ENCODE measurements around the gene SGO1.
"Not testable (repeated sequence)": the region's sequence is repeated elsewhere in the genome, so short reads cannot be mapped to it uniquely, and the experiment has no call there.

The SGO1 gene
- 1.5 reads per million for total RNA-seq

DNA sequence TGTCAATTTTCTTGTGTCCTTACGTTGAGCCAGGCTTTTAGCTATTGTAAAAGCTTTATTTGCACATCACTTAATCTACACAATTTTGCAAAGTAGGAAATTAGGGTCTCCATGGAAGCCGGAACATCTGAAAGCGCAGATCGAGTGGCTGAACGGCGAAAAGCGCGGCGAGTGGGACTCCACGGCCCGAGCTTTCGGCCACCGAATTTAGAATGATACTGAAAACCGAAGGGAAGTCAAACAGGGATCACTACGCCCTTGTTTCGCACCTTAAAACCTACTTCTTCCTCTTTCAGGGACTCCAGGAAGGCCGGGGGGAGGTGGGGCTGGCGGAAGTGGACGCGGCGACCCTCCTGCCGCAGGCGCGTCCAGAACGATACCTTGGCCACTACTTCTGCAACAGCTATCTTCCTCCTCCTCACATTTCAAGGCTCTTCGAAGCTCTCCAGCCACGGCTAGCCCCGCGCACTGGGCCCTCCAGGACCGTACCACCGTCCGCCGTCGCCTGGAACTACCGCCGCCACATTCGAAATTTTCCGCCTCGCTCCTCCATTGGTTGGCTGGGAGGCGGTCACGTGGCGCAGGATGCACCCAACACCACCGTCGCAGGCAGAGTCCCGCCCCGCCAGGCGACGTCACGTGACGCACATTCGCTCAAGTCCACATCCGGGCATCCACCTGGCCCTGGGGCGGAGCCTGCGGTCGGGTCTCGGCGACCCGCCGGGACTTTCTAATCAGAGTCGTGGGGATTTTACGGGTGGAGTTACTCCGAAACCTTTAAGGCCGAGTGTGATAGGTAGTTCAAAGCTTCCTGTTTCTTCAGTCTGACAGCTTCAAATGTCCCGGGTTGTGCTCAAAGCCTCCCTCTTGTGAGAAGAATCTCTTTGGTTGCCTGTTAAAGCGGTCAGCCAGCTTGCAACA is at the start of gene SGO1:
Gene SGO1, minus strand, starts transcription at position 528 of the 921 bp plus-strand sequence. CDS start 2,179 bp downstream, outside the sequence.
- DNase-seq = peak; percentile 100

DNA sequence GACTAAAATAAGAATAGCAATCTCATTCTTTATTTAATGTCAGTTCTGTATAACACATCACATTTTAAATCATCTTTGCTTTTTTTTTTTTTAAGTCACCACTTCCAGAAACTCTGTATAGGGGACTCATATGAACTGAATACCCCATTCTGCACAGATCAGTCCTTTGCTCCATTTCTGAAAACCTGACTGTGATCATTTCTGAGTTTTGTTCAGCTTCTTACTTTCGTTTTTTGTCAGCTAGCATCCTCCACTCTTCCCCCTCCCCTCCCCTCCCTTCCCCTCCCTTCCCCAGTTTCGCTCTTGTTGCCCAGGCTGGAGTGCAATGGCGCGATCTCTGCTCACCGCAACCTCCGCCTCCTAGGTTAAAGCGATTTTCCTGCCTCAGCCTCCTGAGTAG is 49.8 kb upstream of the SGO1 start:
- no peak for DNase-seq

DNA sequence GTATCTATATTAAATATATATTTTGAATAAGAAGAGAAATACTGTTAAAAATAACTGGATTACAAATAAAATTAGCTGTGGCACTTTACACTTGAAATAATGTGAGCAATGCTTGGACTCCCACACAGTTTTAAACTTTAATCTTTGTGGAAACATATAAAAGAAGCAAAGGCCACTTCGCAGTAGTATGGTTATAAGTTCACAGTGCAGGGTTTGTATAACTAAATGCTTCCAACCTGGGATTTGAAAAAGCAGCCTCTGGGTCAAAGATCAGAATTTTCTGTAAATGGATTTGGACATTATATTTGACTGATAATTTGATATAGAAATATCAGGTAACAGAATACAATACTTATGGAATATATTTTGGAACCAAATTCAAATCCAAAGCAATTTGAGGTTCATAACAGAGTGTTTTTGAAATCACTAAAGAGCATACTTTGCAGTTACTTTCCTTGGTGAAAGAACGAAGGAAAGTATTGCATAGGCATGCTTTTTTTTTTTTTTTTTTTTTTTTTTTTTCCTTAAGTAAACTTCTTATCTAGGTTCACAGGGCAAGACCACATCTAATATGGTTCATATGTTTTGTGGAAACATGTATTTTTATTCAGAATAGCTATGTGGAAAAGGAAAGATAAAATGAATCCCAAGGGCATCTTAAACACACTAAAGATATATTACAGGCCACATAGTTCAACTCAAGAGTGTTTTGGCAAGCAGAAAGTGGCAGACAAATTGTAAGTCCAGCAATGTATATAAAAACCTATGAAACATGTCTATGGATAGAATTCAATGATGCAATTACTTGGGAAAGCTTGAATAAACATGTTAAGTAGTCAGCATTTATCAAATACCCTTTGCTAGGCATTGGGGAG is 47.1 kb upstream of the SGO1 start:
- no peak for DNase-seq

DNA sequence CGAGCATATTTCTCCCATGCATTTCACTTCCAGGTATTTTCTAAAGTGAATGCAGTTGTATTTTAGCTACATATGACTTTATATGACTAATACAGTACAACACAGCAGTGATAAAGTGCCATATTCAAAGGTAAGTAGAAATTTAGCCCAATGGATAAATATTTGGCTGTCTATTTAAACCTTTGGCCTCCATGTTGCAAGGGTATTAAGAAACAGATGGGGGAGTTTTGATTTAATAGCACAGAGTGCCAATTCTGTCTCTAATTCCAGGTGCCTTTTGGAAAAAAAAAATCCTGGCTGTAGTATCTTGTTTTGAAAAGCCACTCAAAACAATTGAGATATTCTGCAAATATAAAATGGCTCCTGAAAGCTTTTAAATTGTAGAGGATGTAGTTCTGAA is 44.9 kb upstream of the SGO1 start:
- DNase-seq = no peak

DNA sequence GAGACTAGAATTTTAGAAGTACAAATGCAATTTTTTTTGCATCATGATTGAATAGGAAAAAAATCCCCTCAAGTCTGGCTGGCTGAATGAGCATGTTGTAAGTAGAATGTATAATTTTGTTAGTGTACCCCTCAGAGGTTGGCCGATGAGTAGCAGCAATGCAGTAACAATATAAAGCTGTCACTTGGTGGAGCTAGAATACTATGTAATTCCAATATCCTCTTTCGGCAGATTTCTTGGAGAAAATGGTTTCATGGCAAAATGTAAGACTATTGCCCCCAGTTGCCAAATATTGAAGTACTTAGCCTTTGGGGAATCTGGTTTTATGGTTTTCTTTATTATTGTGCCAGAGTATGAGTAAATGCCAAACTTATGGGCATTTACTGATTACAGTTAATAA is 39.8 kb upstream of the SGO1 start:
- no peak for DNase-seq

DNA sequence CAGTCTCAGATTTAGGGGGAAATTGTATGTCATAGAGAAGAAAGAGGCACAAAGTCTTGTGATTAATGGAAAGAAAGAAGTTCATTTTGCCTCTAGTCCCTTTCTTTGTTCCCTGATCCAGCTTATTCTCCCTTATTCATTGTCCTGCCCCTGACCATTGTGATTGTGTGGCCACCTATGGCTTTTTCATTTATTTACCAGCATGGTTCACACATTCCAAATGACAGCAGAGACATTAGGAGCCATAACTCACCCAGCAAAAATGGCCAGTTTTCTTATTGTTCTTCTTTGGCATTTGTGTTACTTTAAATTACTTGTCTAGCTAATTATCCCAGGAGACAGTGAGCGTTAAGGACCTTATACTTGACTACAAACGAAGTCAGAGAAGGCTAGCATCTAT is 36.3 kb upstream of the SGO1 start:
- no peak for DNase-seq

DNA sequence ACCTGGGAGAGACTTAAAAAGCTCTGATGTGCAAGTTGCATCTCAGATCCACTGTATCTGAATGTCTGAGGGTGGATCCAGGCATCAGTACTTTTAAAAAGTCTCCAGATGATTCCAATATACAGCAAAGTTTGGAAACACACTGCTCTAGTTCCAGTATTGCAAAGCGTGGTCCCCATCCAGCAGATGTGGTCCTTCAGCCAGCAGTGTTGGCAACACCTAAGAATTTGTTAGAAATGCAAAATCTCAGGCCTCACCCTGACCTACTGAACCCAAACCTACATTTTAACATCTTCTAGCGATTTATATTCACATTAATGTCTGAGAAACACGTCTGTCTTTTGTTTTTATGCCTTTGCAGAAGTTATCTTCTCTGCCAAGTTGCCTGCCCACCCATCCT is 32.2 kb upstream of the SGO1 start:
- DNase-seq = no peak

DNA sequence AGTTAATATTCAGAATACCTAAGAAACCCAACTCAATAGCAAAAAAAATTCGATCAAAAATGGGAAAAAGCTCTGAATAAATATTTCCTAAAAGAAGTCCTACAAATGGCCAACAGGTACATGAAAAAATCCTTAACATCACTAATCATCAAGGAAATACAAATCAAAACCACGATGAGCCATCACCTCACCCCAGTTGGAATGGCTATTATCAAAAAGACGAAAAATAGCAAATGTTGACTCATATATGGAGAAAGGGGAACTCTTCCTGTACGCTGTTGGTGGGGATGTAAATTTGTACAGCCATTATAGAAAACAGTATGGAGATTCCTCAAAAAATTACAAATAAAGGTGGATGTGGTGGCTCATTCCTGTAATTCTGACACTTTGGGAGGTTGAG is 29.6 kb upstream of the SGO1 start:
- DNase-seq = no peak

DNA sequence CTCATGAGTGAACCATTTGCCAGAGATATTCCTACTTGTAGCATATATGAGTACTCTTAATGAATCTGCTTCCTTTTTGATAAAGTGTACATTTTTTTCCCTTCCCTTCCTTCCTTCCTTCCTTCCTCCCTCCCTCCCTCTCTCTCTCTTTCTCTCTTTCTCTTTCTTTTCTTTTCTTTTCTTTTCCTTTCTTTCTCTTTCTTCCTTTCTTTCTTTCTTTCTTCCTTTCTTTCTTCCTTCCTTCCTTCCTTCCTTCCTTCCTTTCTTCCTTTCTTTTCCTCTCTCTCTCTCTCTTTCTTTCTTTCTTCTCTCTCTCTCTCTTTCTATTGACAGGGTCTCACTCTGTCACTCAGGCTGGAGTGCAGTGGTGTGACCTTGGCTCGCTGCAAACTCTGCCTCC is 27.5 kb upstream of the SGO1 start:
- DNase-seq = not testable (repeated sequence)

DNA sequence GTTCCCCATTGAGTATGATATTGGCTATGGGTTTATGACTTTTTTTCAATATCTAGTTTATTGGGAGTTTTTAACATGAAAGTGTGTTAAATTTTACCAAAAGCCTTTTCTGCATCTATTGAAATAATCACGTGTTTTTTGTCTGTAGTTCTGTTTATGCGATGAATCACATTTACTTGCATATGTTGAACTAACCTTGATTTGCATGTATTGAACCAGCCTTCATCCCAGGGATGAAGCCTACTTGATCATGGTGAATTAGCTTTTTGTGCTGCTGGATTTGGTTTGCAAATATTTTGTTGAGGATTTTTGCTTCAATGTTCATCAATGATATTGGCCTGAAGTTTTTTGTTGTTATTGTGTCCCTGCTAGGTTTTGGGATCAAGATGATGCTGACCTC is 21.9 kb upstream of the SGO1 start:
- DNase-seq = not testable (repeated sequence)

DNA sequence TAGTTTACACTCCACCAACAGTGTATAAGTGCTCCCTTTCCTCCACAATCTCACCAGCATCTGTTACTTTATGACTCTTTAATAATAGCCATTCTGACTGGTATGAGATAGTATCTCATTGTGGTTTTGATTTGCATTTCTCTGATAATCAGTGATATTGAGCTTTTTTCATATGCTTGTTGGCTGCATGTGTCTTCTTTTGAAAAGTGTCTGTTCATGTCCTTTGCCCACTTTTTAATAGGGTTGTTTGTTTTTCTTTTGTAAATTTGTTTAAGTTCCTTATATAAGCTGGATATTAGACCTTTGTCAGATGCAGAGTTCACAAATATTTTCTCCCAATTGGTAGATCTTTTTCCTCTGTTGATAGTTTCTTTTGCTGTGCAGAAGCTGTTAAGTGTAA is 19.9 kb upstream of the SGO1 start:
- DNase-seq = not testable (repeated sequence)

DNA sequence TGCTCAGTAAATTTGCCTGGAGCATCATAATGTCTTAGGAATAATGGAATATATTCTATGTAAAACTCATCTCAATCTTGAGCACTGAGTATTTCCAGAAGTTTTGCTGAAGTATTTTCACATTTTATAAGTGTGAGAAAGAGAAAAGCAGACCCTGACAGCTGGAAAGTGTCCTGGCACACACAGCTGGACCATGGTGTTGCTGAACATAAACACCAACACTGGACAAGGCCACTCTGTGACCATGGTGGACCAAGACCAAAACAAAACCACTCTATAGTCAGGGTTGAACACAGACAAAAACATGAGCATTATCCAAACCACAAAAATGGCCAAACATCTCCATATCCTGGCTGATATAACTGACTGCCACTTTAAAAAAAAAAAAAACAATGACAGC is 15.1 kb upstream of the SGO1 start:
- no peak for DNase-seq

DNA sequence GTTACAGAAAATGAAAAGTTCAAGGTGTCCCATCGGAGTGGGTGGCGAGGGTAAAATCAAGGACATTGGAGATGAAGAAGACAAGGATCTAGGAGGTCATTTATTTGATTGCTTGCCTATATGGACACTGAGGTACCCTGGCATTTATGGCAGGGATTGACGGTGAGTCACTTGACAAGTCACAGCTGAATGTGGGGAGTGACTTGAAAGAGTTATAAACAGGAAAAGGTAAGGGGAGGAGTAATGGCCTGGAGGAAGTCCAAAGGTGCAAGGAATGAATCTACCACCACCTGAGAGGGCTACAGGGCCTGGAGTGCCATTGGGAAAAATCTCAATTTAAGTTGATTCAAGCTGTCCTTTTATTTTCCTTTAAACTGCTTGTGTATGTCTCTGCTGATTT is 11.8 kb upstream of the SGO1 start:
- no peak for DNase-seq

DNA sequence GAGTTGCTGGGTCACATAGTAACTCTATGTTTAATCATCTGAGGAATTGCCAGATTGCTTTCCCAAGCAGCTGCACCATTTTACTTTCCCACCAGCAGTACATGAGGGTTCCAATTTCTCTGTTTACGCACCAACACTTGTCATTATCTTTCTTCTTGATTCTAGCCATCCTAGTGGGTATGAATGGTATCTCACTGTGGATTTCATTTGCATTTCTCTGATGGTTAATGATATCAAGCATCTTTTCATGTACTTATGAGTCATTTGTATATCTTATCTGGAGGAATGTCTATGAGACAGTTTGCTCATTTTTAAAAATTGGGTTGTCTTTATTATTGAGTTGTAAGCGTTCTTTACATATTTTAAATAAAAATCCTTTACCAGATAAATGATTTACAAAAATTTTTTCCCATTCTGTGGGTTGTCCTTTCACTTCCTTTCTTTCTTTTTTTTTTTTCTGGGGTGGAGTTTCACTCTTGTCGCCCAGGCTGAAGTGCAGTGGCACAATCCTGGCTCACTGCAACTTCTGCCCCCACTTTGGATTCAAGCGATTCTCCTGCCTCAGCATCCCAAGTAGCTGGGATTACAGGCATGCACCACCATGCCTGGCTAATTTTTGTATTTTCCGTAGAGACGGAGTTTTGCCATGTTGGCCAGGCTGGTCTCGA is 8.9 kb upstream of the SGO1 start:
- no peak for DNase-seq

DNA sequence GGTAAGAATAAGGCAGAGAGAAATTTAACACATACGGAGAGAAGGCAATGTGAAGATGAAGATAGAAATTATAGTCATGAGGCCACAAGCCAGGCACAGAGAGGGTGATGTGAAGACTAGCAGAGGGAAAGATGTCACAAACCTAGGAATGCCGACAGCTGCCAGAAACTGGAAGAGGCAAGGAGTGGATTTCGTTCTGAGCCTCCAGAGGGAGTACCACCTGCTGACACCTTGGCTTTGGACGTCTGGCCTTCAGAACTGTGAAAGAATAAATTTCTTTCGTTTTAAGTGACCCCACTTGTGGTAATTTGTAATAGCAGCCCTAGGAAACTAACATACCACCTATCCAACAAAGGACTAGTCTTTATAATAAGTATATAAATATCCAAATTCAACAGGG is 5.0 kb upstream of the SGO1 start:
- no peak for DNase-seq

DNA sequence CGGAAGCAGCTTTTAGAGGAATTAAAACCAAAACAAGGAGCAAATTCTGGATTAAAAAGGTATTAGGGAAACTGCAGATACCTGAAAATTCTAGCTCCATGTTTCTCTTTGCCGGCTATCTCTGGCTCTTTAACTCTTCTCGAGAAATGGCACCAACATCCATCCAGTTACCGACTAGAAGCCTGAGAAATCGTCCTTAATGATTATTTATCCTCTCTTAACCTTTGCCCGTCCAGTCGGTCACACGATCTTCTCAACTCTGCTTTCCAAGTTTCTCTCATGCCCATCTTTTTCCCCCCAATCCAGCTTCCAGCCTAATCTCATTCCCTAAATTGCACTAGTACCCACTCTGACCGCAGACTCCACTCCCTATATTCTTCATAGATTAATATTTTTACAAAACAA is 596 bp upstream of the SGO1 start:
- no peak for DNase-seq

DNA sequence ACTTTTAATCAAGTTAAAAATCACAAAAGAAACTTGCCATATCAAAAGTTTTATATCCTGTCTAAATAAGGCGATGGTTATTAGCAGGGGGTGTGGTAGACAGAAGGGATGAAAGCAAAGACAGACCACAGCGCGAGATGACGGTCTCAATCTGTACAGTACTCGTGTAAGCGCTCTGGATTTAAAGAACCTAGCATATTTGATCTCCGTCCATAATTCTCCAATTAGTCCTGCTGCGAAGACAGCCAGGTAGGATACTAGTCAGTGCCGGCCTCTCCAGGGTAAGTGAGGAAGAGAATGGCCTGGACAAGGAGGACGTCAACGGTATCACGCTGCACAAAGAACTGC is 701 bp downstream of the SGO1 start:
- peak; percentile 3 for DNase-seq

DNA sequence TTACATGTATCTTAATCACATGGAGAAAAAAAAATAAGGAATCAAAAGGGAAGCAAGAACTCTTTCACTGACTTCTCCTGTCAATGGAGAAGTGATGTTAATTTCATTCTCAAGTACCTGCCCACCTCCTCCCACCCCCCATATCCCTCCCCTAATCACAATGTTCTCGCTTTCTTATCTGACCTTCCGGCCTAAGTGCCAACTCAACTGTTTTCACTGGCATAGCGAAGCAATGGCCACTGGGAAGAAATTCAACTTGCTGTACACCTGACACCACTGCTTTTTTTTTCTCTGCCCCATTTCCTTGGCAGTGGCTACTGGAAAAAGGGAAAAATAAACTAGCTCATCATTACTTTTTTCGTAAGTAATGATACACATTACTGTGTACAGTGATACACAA is 3.8 kb downstream of the SGO1 start:
- DNase-seq = no peak

DNA sequence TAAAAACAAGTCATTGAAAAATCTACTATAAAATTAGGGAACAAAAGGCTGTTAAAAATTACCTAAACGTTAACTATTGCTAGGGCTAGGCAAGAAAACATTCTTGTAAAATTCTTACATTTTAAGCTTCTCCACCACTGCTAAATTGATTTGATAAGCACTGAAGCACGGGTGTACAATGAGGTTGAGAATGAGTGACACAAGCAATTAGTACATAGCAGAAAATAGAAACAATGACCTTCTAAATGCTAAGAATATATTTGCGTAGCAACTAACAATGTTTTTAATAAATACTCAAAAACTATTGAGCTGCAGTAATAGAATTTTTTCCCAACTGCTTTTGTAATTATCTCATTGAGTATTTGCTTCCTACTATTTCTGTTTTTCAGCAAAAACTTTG is 4.7 kb downstream of the SGO1 start:
- no peak for DNase-seq

DNA sequence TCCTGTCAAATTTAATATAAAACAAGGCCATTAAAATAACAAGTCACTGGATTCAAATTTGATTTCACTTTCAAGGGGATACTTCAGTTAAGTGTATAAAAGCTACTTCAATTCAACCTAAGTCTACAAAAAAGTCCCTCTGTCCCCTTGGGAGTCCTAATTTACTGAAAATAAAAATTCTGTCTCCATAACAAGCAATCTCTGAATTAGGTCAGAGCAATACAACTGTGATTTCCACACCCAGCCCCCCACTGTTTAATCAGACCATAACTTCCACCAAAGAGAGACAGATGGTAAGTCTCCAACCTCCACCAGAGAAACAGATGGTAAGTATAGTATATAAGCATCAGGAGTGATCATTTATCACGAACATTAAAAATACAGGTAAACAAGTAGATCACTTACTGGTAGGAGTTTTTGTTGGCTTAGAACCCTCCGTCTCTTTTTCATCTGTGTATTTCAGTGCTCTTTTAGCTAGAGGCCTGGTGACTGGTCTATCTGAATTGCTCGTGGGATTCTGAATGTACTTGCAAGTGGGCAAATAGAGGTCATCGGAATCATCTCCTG is 12.1 kb downstream of the SGO1 start:
- no peak for DNase-seq

DNA sequence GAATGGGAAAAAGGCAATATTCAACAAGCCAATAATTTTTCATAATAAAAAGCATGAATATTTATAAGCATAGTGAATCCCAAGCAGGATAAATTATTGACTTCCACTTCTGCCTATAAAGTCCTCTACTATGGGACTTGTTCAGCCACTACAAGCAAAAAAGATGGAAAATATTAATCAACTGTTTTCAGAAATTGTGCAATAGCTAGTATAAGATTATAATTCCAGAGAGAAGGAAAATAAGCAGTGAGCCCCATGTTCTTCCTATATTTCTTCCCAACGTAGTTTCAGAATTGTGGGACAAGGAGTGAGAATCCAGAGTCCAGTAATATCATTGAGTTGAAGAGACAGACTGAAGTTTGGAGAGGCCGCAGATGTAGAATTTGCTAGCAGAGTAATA is 24.3 kb downstream of the SGO1 start:
- DNase-seq = no peak

DNA sequence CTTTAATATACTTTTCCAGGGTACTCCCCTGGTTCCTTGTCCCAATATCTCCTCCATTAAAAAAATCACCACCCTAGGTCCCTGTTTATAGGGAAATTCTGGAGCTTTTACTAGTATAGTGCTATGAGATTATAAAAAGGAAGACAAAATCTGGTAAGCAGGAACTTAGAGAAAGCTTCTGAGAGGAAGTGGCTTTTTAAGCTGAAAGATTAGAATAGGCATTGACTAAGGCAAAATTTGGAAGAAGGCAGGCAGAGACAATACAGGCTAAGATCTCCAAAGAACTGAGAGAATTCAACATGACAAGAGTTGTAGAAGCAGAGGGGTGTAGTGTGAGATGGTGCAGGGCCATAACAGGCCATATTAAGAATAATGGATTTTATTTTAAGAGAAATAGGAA is 25.8 kb downstream of the SGO1 start:
- no peak for DNase-seq

DNA sequence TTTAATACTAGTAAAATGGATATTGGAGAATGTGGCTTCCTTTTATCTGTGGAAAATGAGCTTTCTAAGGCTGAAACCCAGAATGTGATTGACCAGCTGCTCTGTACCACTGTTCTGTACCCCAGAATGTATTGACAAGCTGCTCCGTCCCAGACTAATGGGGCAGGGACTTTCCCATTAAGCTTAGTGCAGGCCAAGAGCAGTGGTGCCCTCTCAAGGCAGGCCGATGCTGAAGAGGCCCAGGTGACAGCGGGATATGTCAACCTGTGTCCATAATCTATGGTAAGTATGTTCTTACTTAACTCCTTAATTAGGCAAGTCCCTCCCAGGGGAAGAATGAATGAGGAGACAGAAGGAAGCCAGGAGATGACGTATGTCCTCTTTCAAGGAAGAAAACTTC is 31.1 kb downstream of the SGO1 start:
- DNase-seq = no peak

All from effector CD4-positive, alpha-beta T cell (primary cell).